ENCODE results near the gene FASTKD3. TPM values are rescaled to one million over a fixed set of nuclear protein-coding genes. Genes with fewer than 3 reads are reported as not detected.

FASTKD3 gene
- total and polyA plus RNA-seq, 2 of the 4 experiments (the other 2 are of a cell fraction) = 8.4 to 12.7 TPM

DNA sequence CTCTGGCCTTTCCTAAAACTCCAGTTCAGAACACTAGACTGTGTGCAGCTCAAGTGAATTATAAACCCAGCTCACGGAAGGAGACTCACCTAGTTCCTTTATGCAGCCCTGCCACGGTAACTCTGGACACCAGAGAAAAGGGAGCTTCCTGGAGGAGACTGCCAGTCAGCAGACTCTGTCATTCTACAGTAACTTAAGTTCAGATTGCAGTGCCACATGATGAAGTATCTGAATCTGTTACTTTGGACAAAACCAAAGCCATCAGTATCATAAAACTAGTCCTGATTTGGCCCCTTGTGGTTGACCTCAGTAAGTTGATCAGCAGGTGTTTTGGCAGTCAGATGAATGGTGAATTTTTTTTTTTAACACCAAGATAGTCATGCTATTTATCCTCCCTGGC is 2.8 kb upstream of the FASTKD3 start:
- DNase-seq = no peak
- no peak for ATAC-seq (ENCODE audit: low read depth)
- H3K4me2 ChIP-seq (ENCODE audit: low read depth, low read length) = no peak overlapping the region
- no peak overlapping the region for H2AK5ac ChIP-seq (ENCODE audit: low read depth, low read length)
- peaks cover 2% of the 10 kb centered on the region; the same call in 1 of the 2 replicates for H3K9me1 ChIP-seq (ENCODE audit: insufficient read depth, low read length)
- H4K20me1 ChIP-seq (ENCODE audit: insufficient read depth, low read length) = peaks cover 6% of the 10 kb centered on the region; the same call in 1 of the 2 replicates
- POLR2A ChIA-PET (ENCODE audit: unreplicated experiment) = no interaction called here
- no peak overlapping the region for H3K4ac ChIP-seq (ENCODE audit: low read depth, low read length)
- H2BK20ac ChIP-seq (ENCODE audit: low read depth, low read length) = no peak overlapping the region
- H2BK15ac ChIP-seq (ENCODE audit: low read depth, low read length) = no peak overlapping the region
- in situ Hi-C loops (cut with MboI; ENCODE audit: low sequenced_read_pairs) (no loop called here), intact Hi-C loops (cut with micrococcal nuclease) (loop anchor here (10.0 kb wide), 1 partner anchor 963 kb away; no protein-coding TSS in a partner anchor), dilution Hi-C loops (cut with HindIII; ENCODE audit: low sequenced_read_pairs, unreplicated experiment) (no loop called here)
- no TSS peak for BruUV-seq (replicated peaks)
- TF ChIP-seq SMC3 (IDR thresholded peaks at IDR 0.05; ENCODE audit: low read depth, low read length) (no peak), POLR2A (IDR thresholded peaks at IDR 0.05; ENCODE audit: low read depth, low read length) (no peak), CTCF (conservative IDR thresholded peaks at IDR 0.05; ENCODE audit: low read depth, low read length) (no peak), RCOR1 (IDR thresholded peaks at IDR 0.05; ENCODE audit: insufficient replicate concordance, low read length) (no peak), NFE2L2 (IDR thresholded peaks at IDR 0.05; ENCODE audit: low read depth, low read length) (no peak), MXI1 (IDR thresholded peaks at IDR 0.05; ENCODE audit: borderline replicate concordance, low read depth, low read length) (no peak), MAFK (IDR thresholded peaks at IDR 0.05; ENCODE audit: low read depth, low read length) (no peak), RFX5 (IDR thresholded peaks at IDR 0.05; ENCODE audit: low read depth, low read length) (no peak), USF2 (IDR thresholded peaks at IDR 0.05; ENCODE audit: low read depth, low read length) (no peak), CHD1 (IDR thresholded peaks at IDR 0.05; ENCODE audit: low read depth, low read length) (no peak), CEBPB (IDR thresholded peaks at IDR 0.05; ENCODE audit: low read depth, low read length) (no peak), BHLHE40 (IDR thresholded peaks at IDR 0.05; ENCODE audit: low read depth, low read length) (no peak), RAD21 (IDR thresholded peaks at IDR 0.05; ENCODE audit: low read length) (no peak), FOS (IDR thresholded peaks at IDR 0.05; ENCODE audit: low read depth, low read length) (no peak), MAZ (IDR thresholded peaks at IDR 0.05; ENCODE audit: borderline replicate concordance, low read depth, low read length) (no peak)
- TF ChIP-seq, protein P1, sequence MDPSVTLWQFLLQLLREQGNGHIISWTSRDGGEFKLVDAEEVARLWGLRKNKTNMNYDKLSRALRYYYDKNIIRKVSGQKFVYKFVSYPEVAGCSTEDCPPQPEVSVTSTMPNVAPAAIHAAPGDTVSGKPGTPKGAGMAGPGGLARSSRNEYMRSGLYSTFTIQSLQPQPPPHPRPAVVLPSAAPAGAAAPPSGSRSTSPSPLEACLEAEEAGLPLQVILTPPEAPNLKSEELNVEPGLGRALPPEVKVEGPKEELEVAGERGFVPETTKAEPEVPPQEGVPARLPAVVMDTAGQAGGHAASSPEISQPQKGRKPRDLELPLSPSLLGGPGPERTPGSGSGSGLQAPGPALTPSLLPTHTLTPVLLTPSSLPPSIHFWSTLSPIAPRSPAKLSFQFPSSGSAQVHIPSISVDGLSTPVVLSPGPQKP (IDR thresholded peaks at IDR 0.05; ENCODE audit: borderline replicate concordance, low read depth, low read length) = no peak
- H2BK120ac ChIP-seq (ENCODE audit: low read depth, low read length) = no peak overlapping the region
- H3K27ac ChIP-seq (ENCODE audit: insufficient read depth, low read length) = no peak overlapping the region
- H3K4me1 ChIP-seq (ENCODE audit: control insufficient read depth, insufficient read depth, low read length) = 0 out of 2 replicates have a peak, but pooled peaks cover 2% of the 10 kb centered on the region
- H3K14ac ChIP-seq (replicated peaks; ENCODE audit: low read depth, low read length) = no peak overlapping the region
- peaks cover 30 to 52% of the 10 kb centered on the region in 2 experiments for H3K79me1 ChIP-seq (ENCODE audit: low read depth in 1 of 2, low read length in 2 of 2)
- no peak overlapping the region for H3K18ac ChIP-seq (ENCODE audit: low read depth, low read length)
- CTCF ChIA-PET = no interaction called here
- no peak overlapping the region for H4K5ac ChIP-seq (ENCODE audit: low read depth, low read length)
- no peak overlapping the region for H2AK9ac ChIP-seq (replicated peaks; ENCODE audit: low read depth, low read length, poor library complexity)
- H3K27me3 ChIP-seq (ENCODE audit: control insufficient read depth, insufficient read depth, low read length) = no peaks in the 10 kb centered on the region
- WGBS, 2 experiments (ENCODE audit: extremely low coverage in 2 of 2, insufficient read length in 1 of 2) = no CpG with 5 or more reads among the region's 2 CpGs
- no peak overlapping the region for H3K4me3 ChIP-seq (ENCODE audit: insufficient read depth, low read depth, low read length)
- no peaks in the 10 kb centered on the region for H3K9me3 ChIP-seq (ENCODE audit: control insufficient read depth, insufficient read depth, low read length)
- H4K91ac ChIP-seq (ENCODE audit: insufficient read depth, low read depth, low read length) = no peak overlapping the region
- H3K56ac ChIP-seq (ENCODE audit: extremely low read depth, insufficient read depth, low read length) = no peak overlapping the region
- H3K9ac ChIP-seq (ENCODE audit: low read depth, low read length) = no peak overlapping the region
- no peak overlapping the region for H2AFZ ChIP-seq (replicated peaks; ENCODE audit: low read length, poor library complexity)
- H3K23ac ChIP-seq (ENCODE audit: low read depth, low read length) = no peak overlapping the region
- peaks cover 8% of the 10 kb centered on the region for H3K36me3 ChIP-seq (ENCODE audit: control insufficient read depth, insufficient read depth, low read length)
- no peak overlapping the region for H2BK5ac ChIP-seq (ENCODE audit: low read depth, low read length, poor library complexity, severe bottlenecking)
- H4K8ac ChIP-seq (ENCODE audit: low read depth in 2 of 2, low read length in 2 of 2) = no peak overlapping the region

Measured in IMR-90 (cell line).